DMS79 (cell line): Measurements from ENCODE around the gene NLK.
A peak's percentile ranks its signal among the peaks of the same experiment; 100 is the strongest.
"Not testable (repeated sequence)": the region's sequence is repeated elsewhere in the genome, so short reads cannot be mapped to it uniquely, and the experiment has no call there.

ENCODE experiments used
- DNase-seq: peaks from one replicate; lab custom pipeline; 2025; lab: John Stamatoyannopoulos, UW

NLK gene

GRCh38 chr17:28042657-28042720 lies at the start of gene NLK:
Gene NLK, plus strand, starts transcription at chr17:28042677. Its CDS starts 197 bp downstream, at chr17:28042874.
- DNase-seq, result no peak

- DNase-seq, result no peak
Measured at GRCh38 chr17:27993161-27993695, 49.2 kb upstream of the NLK start.

GRCh38 chr17:27993723-27994310 lies 48.7 kb upstream of the NLK start:
- no peak for DNase-seq

GRCh38 chr17:27994586-27994985 lies 47.9 kb upstream of the NLK start:
- no peak for DNase-seq

GRCh38 chr17:27995554-27995953 lies 46.9 kb upstream of the NLK start:
- no peak for DNase-seq

- no peak for DNase-seq
Measured at GRCh38 chr17:27996202-27997043, 46.1 kb upstream of the NLK start.

GRCh38 chr17:27997044-27997401 lies 45.5 kb upstream of the NLK start:
- DNase-seq, result no peak

GRCh38 chr17:27997522-27997921 lies 45.0 kb upstream of the NLK start:
- DNase-seq, result no peak

- no peak for DNase-seq
Measured at GRCh38 chr17:28001149-28001548, 41.3 kb upstream of the NLK start.

- DNase-seq, result no peak
Measured at GRCh38 chr17:28004344-28004743, 38.1 kb upstream of the NLK start.

- not testable (repeated sequence) for DNase-seq
Measured at GRCh38 chr17:28007925-28008324, 34.6 kb upstream of the NLK start.

GRCh38 chr17:28008513-28008912 lies 34.0 kb upstream of the NLK start:
- no peak for DNase-seq

- no peak for DNase-seq
Measured at GRCh38 chr17:28010406-28010805, 32.1 kb upstream of the NLK start.

GRCh38 chr17:28018439-28019070 lies 23.9 kb upstream of the NLK start:
- DNase-seq, result no peak

GRCh38 chr17:28020515-28020914 lies 22.0 kb upstream of the NLK start:
- no peak for DNase-seq

- DNase-seq, result no peak
Measured at GRCh38 chr17:28029044-28029443, 13.4 kb upstream of the NLK start.

- DNase-seq, result peak; percentile 20
Measured at GRCh38 chr17:28030386-28030785, 12.1 kb upstream of the NLK start.

GRCh38 chr17:28031174-28031573 lies 11.3 kb upstream of the NLK start:
- DNase-seq, result no peak

GRCh38 chr17:28033972-28034714 lies 8.3 kb upstream of the NLK start:
- DNase-seq, result no peak

GRCh38 chr17:28035452-28035851 lies 7.0 kb upstream of the NLK start:
- not testable (repeated sequence) for DNase-seq

GRCh38 chr17:28035884-28036283 lies 6.6 kb upstream of the NLK start:
- DNase-seq, result not testable (repeated sequence)

GRCh38 chr17:28038802-28039201 lies 3.7 kb upstream of the NLK start:
- no peak for DNase-seq

- no peak for DNase-seq
Measured at GRCh38 chr17:28039251-28039650, 3.2 kb upstream of the NLK start.
